IPS-NIHi7 (cell line): ENCODE data around the gene DYRK4.

Experiments used
- DNase-seq: peaks from one replicate; pipeline ENCODE4 v3.0.0; 2012; ENCODE audit warnings: mixed read lengths; ENCODE audit errors: extremely low spot score

DYRK4 gene

DNA sequence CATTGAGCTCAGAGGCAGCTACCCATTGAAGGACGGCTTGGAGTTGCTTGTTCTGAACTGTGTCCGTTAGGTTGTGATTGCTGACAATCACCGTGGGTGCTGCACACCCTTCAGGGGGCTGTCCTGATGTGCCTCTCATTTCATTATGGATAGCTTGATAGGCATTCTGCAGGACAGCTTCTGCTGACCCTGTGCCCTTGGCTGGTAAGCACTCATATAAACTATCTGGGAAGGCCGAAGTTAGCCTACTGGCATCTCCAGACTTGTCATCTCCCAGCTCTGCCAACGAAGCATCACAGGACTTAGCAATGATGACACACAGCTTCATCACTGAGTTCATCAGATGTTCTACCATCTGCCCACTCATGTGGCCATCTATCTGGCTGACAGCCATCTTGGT, 64.5 kb downstream of the DYRK4 start:
- DNase-seq: no peak

DNA sequence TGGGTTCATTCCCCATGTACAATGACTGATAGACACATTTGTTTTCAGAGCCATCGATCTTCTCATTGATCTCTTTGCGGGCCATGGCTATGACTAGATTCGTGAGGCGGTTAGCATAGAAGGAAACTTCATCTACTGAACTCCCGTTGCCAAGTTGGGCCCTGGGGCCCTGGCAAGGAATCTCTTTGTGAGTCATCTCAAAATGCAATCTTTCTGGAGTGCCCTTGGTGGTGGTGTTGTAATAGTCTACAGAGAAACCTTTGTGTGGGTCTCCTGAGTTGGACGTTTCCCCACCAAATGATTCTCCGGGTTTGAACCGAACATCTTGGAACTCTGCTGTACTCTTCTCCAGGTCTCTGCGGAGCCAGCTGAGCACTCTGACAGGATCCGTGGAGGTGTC, 66.4 kb downstream of the DYRK4 start:
- DNase-seq: no peak

DNA sequence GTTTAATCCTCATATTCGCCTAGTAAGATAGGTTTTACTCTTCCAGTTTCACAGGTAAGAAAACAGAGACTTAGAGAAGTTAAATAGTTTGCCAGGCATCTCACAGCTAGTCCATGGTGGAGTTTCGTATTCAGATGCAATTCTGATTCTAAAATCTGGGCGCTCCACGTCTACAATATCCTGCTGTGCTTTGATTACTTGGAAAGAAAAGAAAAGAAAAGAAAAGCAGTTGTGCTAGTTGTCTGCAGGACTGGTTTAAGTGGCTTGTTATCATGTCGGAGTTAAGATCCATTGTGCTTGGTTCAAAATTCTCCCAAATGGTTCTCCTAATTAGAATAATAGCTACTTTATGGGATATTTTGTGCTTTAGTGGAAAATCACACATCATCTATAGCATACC, 68.3 kb downstream of the DYRK4 start:
- no peak for DNase-seq

DNA sequence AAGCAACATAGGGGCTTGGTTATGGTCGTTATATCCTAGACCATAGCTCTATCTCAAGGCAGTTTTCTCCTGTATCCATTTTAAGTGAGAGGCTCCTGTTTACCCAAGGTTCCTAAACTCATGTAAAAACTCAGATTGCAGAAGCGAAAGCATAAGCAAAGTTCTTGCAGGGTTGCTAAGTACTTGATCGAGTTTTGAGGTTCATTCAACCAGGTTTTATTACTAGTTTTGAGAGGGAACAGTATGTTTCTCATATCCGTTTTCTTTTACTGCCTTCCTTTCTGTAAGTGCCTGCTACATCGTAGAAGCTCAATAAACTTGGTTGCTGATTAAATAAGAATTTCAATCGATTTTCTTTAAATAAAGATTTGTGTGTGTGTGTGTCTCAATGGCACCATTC, 81.7 kb downstream of the DYRK4 start:
- DNase-seq: no peak

DNA sequence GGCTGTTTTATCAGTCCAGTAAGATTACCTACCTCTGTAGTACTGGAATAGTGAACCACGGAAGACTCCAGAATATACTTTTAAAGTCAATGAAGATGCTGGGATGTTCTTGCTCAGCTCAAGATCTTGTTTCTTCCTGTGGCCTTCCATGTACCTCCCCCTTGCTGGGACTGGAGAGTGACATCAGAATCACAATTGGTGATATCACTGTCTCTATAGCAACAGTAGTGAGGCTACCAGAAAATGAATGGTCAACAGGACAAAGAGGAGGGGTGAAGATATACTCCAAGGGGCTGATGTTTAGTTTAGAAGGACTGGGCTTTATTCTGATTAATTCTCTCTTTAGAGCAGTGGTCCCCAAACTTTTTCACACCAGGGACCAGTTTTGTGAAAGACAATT, 83.0 kb downstream of the DYRK4 start:
- no peak for DNase-seq

DNA sequence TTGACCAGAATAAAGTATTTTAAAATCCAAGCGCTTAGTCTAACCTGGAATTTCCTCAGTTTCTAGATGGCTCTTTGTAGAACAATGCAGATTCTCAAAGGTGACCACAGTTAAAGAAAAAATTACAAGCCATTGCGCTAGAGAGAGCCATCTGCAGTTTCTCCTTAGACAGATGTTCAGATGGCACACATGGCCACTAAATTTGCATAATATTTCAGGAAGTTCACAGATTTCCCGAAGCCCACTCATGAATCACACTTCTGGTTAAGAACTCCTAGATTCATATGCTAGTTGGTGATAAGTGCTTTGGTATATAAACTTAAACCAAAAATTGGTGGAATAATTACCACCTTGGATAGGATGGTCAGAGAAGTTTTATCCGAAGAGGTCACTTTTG, 86.1 kb downstream of the DYRK4 start:
- DNase-seq: no peak

DNA sequence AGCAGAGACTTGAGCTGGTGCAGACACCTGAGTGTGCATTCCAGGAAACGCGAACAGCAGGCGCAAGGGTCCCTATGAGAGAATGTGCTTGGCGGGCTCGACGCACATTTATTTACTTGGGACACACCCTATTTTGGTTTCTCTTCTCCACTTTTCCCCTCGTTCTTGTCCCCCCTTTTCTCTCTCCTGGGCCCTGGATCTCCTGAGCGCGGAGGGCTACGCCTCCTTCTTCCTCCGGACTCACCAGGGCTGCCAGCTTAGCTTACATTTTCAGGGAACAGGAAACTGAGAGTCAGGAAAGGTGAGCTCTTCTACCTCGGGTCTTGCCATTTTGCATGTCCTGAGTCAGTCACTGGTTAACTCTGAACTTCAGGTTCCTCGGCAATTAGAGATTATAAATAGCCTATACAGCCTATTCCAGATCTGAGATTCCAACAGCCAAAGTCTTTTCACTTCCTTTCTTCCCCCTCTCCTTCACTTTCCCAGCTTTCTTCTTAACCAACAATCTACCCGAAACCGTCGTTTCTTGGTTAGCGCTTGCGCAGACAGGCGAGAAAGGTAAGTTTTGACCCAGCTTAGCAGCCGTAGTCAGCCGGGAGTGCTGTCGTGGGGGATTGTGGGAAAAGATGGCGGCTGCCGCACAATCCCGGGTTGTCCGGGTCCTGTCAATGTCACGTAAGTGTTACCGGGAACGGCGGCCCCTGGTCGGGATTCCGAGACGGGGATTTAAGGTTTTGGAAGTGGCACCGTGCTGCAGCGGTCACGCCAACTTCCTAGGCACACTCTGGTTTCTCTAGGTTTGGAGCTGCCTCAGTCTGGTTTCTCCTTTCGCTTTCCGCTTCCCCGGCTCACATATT, 86.7 kb downstream of the DYRK4 start, which contains the start of the genes AKAP3 and NDUFA9:
Gene AKAP3 (minus strand): TSS at position 551 of the 857 bp plus-strand sequence. CDS start 10,855 bp downstream, outside the sequence.
Gene NDUFA9 (plus strand): TSS at position 614 of the 857 bp plus-strand sequence. CDS start 13 bp downstream, at position 627.
- DNase-seq: peak; percentile 85

DNA sequence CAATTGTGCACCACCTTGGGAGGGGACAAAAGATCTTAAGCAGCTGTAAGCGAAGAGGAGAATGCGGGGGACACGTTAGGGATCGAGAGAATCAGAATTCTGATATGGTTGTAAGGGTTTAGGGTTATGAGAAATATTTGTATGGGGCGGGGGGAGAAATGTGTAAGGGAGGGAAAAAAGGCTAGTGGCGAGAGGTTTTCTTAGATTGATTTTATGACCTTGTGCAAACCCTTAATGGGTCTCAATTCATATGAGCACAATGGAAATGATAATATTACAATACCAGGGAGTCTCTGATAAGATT, 87.3 kb downstream of the DYRK4 start:
- DNase-seq: no peak

DNA sequence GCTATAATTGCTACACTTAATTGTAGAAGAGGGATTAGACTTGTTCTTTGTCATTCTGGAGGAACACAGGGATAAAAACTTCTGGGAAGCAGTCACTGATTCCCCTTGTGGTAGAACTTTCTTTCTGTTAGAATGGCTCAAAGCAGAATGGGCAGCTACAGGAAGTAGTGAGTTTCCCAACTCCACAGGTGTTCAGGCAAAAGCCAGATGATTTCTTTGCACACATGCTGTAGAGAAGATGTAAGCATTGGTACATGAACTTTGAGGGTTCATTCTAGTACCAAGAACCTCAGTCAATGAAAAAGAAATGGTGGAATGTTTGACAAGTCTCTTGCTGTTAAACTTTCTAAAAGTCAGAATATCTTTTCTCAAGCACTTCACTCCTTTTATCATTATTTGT, 91.2 kb downstream of the DYRK4 start:
- no peak for DNase-seq

DNA sequence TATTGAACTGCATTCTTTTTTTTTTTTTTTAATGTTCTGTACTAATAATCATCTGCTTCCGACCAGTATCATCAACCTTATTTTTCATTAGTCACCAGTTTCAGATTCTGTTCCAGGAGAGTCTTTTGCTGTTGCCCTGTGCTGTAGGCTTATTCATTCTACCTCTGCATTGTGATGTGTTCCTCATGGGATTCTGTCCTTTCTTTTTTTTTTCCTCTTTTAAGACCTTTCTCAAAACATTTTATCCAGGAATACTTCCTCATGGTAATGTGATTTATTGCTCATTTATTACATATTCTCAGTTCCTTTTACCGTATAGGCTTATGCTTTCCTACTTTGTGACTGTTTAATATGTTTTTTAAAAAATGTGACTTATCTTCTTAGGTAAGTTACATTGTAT, 91.7 kb downstream of the DYRK4 start:
- DNase-seq: no peak
